ENCODE data around the gene NDUFB7.

DNA sequence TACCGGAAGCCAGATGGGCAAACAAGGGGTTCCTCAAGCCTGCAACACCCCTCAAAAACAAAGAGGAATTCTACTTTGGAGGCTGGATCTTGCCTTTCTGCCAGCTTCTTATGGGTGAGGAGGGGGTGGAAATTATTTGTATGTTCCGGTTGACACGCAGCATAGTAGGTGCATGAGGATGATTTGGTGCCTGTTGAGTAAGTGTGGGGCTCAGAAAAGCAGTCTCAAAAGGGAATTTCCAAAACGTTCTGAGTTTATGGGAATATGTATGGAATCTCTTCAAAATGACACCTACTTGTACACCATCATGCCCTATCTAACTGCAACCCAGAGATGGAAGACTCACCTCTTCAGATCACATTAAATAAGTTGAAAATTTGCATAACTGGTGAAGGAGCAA is 45.4 kb downstream of the NDUFB7 start:
- no peak for TF ChIP-seq CTCF (IDR thresholded peaks at IDR 0.05)
- no peak for TF ChIP-seq POLR2A (IDR thresholded peaks at IDR 0.05)
